ENCODE results near the gene LOC101059915.

Gene LOC101059915

DNA sequence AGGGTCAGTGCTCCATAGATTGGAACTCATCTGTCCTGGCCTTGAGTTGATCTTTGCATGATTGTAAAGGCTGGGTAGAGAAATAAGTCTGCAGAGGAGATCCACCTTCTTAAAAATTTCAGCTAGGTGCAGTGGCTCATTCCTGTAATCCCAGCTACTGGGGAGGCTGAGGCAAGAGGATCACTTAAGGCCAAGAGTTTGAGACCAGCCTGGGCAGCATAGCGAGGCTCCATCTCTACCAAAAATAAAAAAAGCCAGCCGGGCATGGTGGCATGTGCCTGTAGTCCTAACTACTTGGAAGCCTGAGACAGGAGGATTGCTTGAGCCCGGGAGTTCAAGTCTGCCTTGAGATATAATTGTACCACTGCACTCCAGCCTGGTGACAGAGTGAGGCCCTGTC lies 48.6 kb upstream of the LOC101059915 start:
- no peaks in the 10 kb centered on the region for H3K27me3 Mint-ChIP-seq (ENCODE audit: low read depth in 2 of 2)
- no peaks in the 10 kb centered on the region for H3K27me3 ChIP-seq (ENCODE audit: control insufficient read depth, insufficient read depth, low read length)
- no peaks in the 10 kb centered on the region for H3K36me3 Mint-ChIP-seq
- H3K4me3 ChIP-seq (ENCODE audit: low read length) = peak overlapping the region; percentile 53
- WGBS (ENCODE audit: insufficient coverage) = 41% methylated on average over 2 of the region's 3 CpGs
- peak overlapping the region; percentile 91 to 93 for H3K27ac Mint-ChIP-seq
- ATAC-seq = no peak
- no peak for TF ChIP-seq CTCF (IDR thresholded peaks at IDR 0.05)
- no peaks in the 10 kb centered on the region for H3K9me3 ChIP-seq (ENCODE audit: control insufficient read depth, insufficient read depth, low read length)
- H3K9me3 Mint-ChIP-seq = no peaks in the 10 kb centered on the region
- H3K4me3 Mint-ChIP-seq = peak overlapping the region; percentile 90
- peaks cover 13% of the 10 kb centered on the region for H3K36me3 ChIP-seq (ENCODE audit: control insufficient read depth, insufficient read depth, low read length)
- peaks cover 76 to 77% of the 10 kb centered on the region in 2 donors for H3K4me1 Mint-ChIP-seq
- H3K4me1 ChIP-seq (ENCODE audit: control insufficient read depth, insufficient read depth, low read length) = peaks cover 93% of the 10 kb centered on the region
- peak overlapping the region; percentile 86 for H3K27ac ChIP-seq (ENCODE audit: low read length)
- intact Hi-C loops (cut with micrococcal nuclease) = loop anchor here (2.0 kb wide), 1 partner anchor 86 kb away; the partner anchor contains the start of gene OGT
- no peak for DNase-seq

DNA sequence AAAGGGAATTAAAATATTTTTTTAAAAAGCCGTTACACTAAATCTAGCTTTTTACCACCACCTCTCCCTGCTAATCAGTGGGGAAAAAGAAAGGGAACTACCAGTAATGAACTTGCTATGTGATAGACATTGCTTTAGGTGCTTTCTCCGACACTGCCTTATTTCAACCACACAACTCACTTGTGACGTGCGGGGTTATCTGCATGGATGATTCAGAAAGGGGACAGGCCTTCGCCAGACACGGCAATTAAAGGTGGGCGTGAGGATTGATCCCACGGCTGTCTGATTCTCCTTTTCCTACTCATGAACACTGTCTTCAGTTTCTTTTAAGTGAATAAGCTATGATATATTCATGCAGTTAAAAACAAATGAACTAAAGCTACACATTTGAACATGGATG lies 48.2 kb upstream of the LOC101059915 start:
- ATAC-seq = peak; percentile 32 to 55 (median 33)
- Mint-ChIP-seq H3K9me3 (no peaks in the 10 kb centered on the region), H3K4me3 (peak overlapping the region; percentile 90), H3K27me3 (ENCODE audit: low read depth in 2 of 2) (no peaks in the 10 kb centered on the region), H3K27ac (peak overlapping the region; percentile 91 to 93), H3K36me3 (no peaks in the 10 kb centered on the region), H3K4me1 (peaks cover 79 to 81% of the 10 kb centered on the region in 2 donors)
- WGBS (ENCODE audit: insufficient coverage) = 21% methylated on average over 3 of the region's 8 CpGs
- Histone ChIP-seq H3K4me1 (ENCODE audit: control insufficient read depth, insufficient read depth, low read length) (peaks cover 97% of the 10 kb centered on the region), H3K9me3 (ENCODE audit: control insufficient read depth, insufficient read depth, low read length) (no peaks in the 10 kb centered on the region), H3K36me3 (ENCODE audit: control insufficient read depth, insufficient read depth, low read length) (peaks cover 13% of the 10 kb centered on the region), H3K4me3 (ENCODE audit: low read length) (no peak overlapping the region), H3K27me3 (ENCODE audit: control insufficient read depth, insufficient read depth, low read length) (no peaks in the 10 kb centered on the region), H3K27ac (ENCODE audit: low read length) (peak overlapping the region; percentile 86)
- no peak for TF ChIP-seq CTCF (IDR thresholded peaks at IDR 0.05)
- intact Hi-C loops (cut with micrococcal nuclease) = loop anchor here (2.0 kb wide), 1 partner anchor 86 kb away; the partner anchor contains the start of gene OGT
- peak; percentile 29 to 82 for DNase-seq

DNA sequence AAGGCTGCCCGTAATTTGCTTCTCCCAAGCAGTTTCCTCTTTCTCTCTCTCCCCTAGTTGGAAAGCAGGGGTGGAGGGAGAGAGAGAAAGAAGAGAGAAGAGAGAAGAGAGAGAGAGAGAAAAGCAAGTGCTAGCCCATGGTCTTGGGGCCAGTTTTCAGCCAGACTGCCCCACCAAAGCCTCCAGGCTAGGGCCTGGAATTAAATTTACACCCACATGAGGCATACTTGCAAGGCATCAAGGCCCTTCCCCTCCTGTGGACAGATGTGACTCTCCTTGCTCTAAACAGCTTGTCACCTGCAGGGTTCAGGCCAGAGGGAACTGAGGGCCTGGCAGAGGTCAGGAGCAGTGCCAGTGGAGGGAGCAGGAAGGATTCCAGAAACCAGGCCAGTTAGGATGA lies 47.4 kb upstream of the LOC101059915 start:
- H3K4me1 Mint-ChIP-seq = peaks cover 77 to 85% of the 10 kb centered on the region in 2 donors
- intact Hi-C loops (cut with micrococcal nuclease) = loop anchor here (2.0 to 5.0 kb wide), 2 partner anchors 87 to 482 kb away; partner anchors contain the start of gene OGT
- no peak for TF ChIP-seq CTCF (IDR thresholded peaks at IDR 0.05)
- H3K27ac Mint-ChIP-seq = peak overlapping the region; percentile 91 to 93
- no peak overlapping the region for H3K4me3 Mint-ChIP-seq
- H3K9me3 ChIP-seq (ENCODE audit: control insufficient read depth, insufficient read depth, low read length) = no peaks in the 10 kb centered on the region
- no peaks in the 10 kb centered on the region for H3K9me3 Mint-ChIP-seq
- H3K36me3 Mint-ChIP-seq = no peaks in the 10 kb centered on the region
- H3K4me1 ChIP-seq (ENCODE audit: control insufficient read depth, insufficient read depth, low read length) = peaks cover 97% of the 10 kb centered on the region
- DNase-seq = peak in 1 of 2 donors; percentile 6
- H3K27ac ChIP-seq (ENCODE audit: low read length) = peak overlapping the region; percentile 86
- no peak overlapping the region for H3K4me3 ChIP-seq (ENCODE audit: low read length)
- no CpG with 5 or more reads among the region's 1 CpG for WGBS (ENCODE audit: insufficient coverage)
- ATAC-seq = no peak
- H3K27me3 ChIP-seq (ENCODE audit: control insufficient read depth, insufficient read depth, low read length) = no peaks in the 10 kb centered on the region
- no peaks in the 10 kb centered on the region for H3K27me3 Mint-ChIP-seq (ENCODE audit: low read depth in 2 of 2)
- H3K36me3 ChIP-seq (ENCODE audit: control insufficient read depth, insufficient read depth, low read length) = peaks cover 13% of the 10 kb centered on the region

DNA sequence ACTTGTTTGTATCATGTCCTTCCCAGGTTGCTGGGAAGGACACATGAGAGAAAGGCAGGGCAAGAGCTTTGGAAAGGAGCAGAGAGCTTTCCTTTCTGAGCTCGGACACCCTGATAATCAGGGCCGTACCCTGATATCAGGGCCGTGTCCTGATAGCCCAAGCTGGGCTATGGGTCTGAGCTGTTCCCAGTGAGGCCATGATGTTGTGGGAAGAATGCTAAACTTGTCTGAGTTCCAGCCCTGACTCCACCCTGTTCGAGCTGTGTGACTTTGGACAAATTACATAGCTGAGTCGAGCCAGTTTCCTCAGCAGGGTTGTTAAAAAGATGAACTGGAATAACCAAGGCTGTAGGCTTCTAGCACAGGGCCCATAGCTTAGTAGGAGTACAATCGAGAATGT lies 45.7 kb upstream of the LOC101059915 start:
- Mint-ChIP-seq H3K36me3 (no peaks in the 10 kb centered on the region), H3K27ac (peak overlapping the region; percentile 91 to 93), H3K4me1 (peaks cover 65 to 80% of the 10 kb centered on the region in 2 donors), H3K27me3 (ENCODE audit: low read depth in 2 of 2) (no peaks in the 10 kb centered on the region), H3K9me3 (no peaks in the 10 kb centered on the region), H3K4me3 (no peak overlapping the region)
- DNase-seq (peak in 1 of 2 donors; percentile 26), ATAC-seq (no peak)
- TF ChIP-seq CTCF (IDR thresholded peaks at IDR 0.05) = no peak
- H3K4me3 ChIP-seq (ENCODE audit: low read length) = no peak overlapping the region
- peak overlapping the region; percentile 95 for H3K27ac ChIP-seq (ENCODE audit: low read length)
- H3K27me3 ChIP-seq (ENCODE audit: control insufficient read depth, insufficient read depth, low read length) = no peaks in the 10 kb centered on the region
- intact Hi-C loops (cut with micrococcal nuclease) = loop anchor here (2.0 to 5.0 kb wide), 3 partner anchors 15 to 481 kb away; no protein-coding TSS in a partner anchor
- H3K36me3 ChIP-seq (ENCODE audit: control insufficient read depth, insufficient read depth, low read length) = no peaks in the 10 kb centered on the region
- H3K4me1 ChIP-seq (ENCODE audit: control insufficient read depth, insufficient read depth, low read length) = peaks cover 85% of the 10 kb centered on the region
- no peaks in the 10 kb centered on the region for H3K9me3 ChIP-seq (ENCODE audit: control insufficient read depth, insufficient read depth, low read length)
- 79% methylated on average over 6 of the region's 6 CpGs for WGBS (ENCODE audit: insufficient coverage)

Measured in natural killer cell (primary cell).